ENCODE data around the gene RALGAPA2. TPM values are rescaled to one million over a fixed set of nuclear protein-coding genes. Genes with fewer than 3 reads are reported as not detected.
A peak's percentile ranks its signal among the peaks of the same experiment; 100 is the strongest.
"Not testable (repeated sequence)": the region's sequence is repeated elsewhere in the genome, so short reads cannot be mapped to it uniquely, and the experiment has no call there.

The RALGAPA2 gene
- total and polyA plus RNA-seq, 2 donors from 2014 or later, result 5.9 to 66.7 TPM

GRCh38 chr20:20547221-20547875 is 165.1 kb downstream of the RALGAPA2 start:
- no peaks in the 10 kb centered on the region for H3K27me3 ChIP-seq (ENCODE audit: control insufficient read depth, insufficient read depth, low read length)
- no peak for FAIRE-seq
- intact Hi-C loops (cut with DNase I), result no loop called here
- no peaks in the 10 kb centered on the region for H3K4me1 ChIP-seq (ENCODE audit: control insufficient read depth in 2 of 3, insufficient read depth in 2 of 3, low read depth in 1 of 3, low read length in 3 of 3)
- no peaks in the 10 kb centered on the region for H3K9me3 ChIP-seq (ENCODE audit: control insufficient read depth in 2 of 3, insufficient read depth in 1 of 3, low read length in 3 of 3)
- peaks cover 0 to 2% (median 0%) of the 10 kb centered on the region in 3 donors for H3K36me3 ChIP-seq (ENCODE audit: control insufficient read depth in 2 of 3, insufficient read depth in 3 of 3, low read length in 3 of 3)
- no peak overlapping the region for H3K9ac ChIP-seq (ENCODE audit: low read length in 3 of 3)
- no peak overlapping the region for H3K27ac ChIP-seq (ENCODE audit: low read depth in 2 of 2, low read length in 2 of 2)
- no peak for DNase-seq
- no peak overlapping the region for H3K4me3 ChIP-seq (ENCODE audit: low read length in 3 of 3)
- TF ChIP-seq CTCF (IDR thresholded peaks at IDR 0.05; ENCODE audit: borderline replicate concordance, extremely low read depth, insufficient read depth), result no peak

- intact Hi-C loops (cut with DNase I), result no loop called here
- Histone ChIP-seq H3K27me3 (ENCODE audit: control insufficient read depth, insufficient read depth, low read length) (no peaks in the 10 kb centered on the region), H3K9me3 (ENCODE audit: control insufficient read depth in 2 of 3, insufficient read depth in 1 of 3, low read length in 3 of 3) (no peaks in the 10 kb centered on the region), H3K9ac (ENCODE audit: low read length in 3 of 3) (no peak overlapping the region), H3K4me3 (ENCODE audit: low read length in 3 of 3) (no peak overlapping the region), H3K4me1 (ENCODE audit: control insufficient read depth in 2 of 3, insufficient read depth in 2 of 3, low read depth in 1 of 3, low read length in 3 of 3) (no peaks in the 10 kb centered on the region), H3K27ac (ENCODE audit: low read depth in 2 of 2, low read length in 2 of 2) (no peak overlapping the region), H3K36me3 (ENCODE audit: control insufficient read depth in 2 of 3, insufficient read depth in 3 of 3, low read length in 3 of 3) (peaks cover 0 to 2% (median 0%) of the 10 kb centered on the region in 3 donors)
- no peak for TF ChIP-seq CTCF (IDR thresholded peaks at IDR 0.05; ENCODE audit: borderline replicate concordance, extremely low read depth, insufficient read depth)
- DNase-seq (peak in 1 of 5 donors; percentile 6), FAIRE-seq (no peak)
Observed at GRCh38 chr20:20546402-20546801, 166.0 kb downstream of the RALGAPA2 start.

GRCh38 chr20:20543348-20543747 is 169.1 kb downstream of the RALGAPA2 start:
- H3K36me3 ChIP-seq (ENCODE audit: control insufficient read depth in 2 of 3, insufficient read depth in 3 of 3, low read length in 3 of 3); intact Hi-C loops (cut with DNase I); H3K27ac ChIP-seq (ENCODE audit: low read depth in 2 of 2, low read length in 2 of 2); H3K9ac ChIP-seq (ENCODE audit: low read length in 3 of 3); FAIRE-seq; H3K27me3 ChIP-seq (ENCODE audit: control insufficient read depth, insufficient read depth, low read length); H3K9me3 ChIP-seq (ENCODE audit: control insufficient read depth in 2 of 3, insufficient read depth in 1 of 3, low read length in 3 of 3); H3K4me1 ChIP-seq (ENCODE audit: control insufficient read depth in 2 of 3, insufficient read depth in 2 of 3, low read depth in 1 of 3, low read length in 3 of 3); DNase-seq; H3K4me3 ChIP-seq (ENCODE audit: low read length in 3 of 3): not testable (repeated sequence)

GRCh38 chr20:20536240-20536933 is 176.1 kb downstream of the RALGAPA2 start:
- Histone ChIP-seq H3K4me1 (ENCODE audit: control insufficient read depth in 2 of 3, insufficient read depth in 2 of 3, low read depth in 1 of 3, low read length in 3 of 3) (no peaks in the 10 kb centered on the region), H3K27me3 (ENCODE audit: control insufficient read depth, insufficient read depth, low read length) (no peaks in the 10 kb centered on the region), H3K27ac (ENCODE audit: low read depth in 2 of 2, low read length in 2 of 2) (no peak overlapping the region), H3K4me3 (ENCODE audit: low read length in 3 of 3) (no peak overlapping the region), H3K9me3 (ENCODE audit: control insufficient read depth in 2 of 3, insufficient read depth in 1 of 3, low read length in 3 of 3) (no peaks in the 10 kb centered on the region), H3K9ac (ENCODE audit: low read length in 3 of 3) (no peak overlapping the region), H3K36me3 (ENCODE audit: control insufficient read depth in 2 of 3, insufficient read depth in 3 of 3, low read length in 3 of 3) (peaks cover 0 to 3% (median 2%) of the 10 kb centered on the region in 3 donors)
- no peak for TF ChIP-seq CTCF (IDR thresholded peaks at IDR 0.05; ENCODE audit: borderline replicate concordance, extremely low read depth, insufficient read depth)
- FAIRE-seq (no peak), DNase-seq (no peak)
- intact Hi-C loops (cut with DNase I), result no loop called here

Data from kidney (tissue), 14 donors.